Midbrain (tissue), 1 donor: ENCODE measurements around the gene TUFM.
A peak's percentile ranks its signal among the peaks of the same experiment; 100 is the strongest.
"Not testable (repeated sequence)": the region's sequence is repeated elsewhere in the genome, so short reads cannot be mapped to it uniquely, and the experiment has no call there.

Experiments
- DNase-seq: peaks from one replicate; lab custom pipeline; 2025; lab: John Stamatoyannopoulos, UW

The TUFM gene

GRCh38 chr16:28838558-28838918 is 7.6 kb downstream of the TUFM start:
- DNase-seq = no peak

- DNase-seq = no peak
These were observed 8.2 kb downstream of the TUFM start for GRCh38 chr16:28837672-28838557.

- no peak for DNase-seq
These were observed 9.4 kb downstream of the TUFM start for GRCh38 chr16:28836761-28837064.

GRCh38 chr16:28835864-28836760 is 10.0 kb downstream of the TUFM start:
- no peak for DNase-seq

GRCh38 chr16:28834873-28835863 is 11.0 kb downstream of the TUFM start:
- DNase-seq = no peak

GRCh38 chr16:28834349-28834748 is 11.8 kb downstream of the TUFM start:
- DNase-seq = no peak

- DNase-seq = no peak
These were observed 15.6 kb downstream of the TUFM start for GRCh38 chr16:28830531-28830930.

GRCh38 chr16:28829747-28830146 is 16.4 kb downstream of the TUFM start:
- DNase-seq = no peak

- no peak for DNase-seq
These were observed 20.0 kb downstream of the TUFM start for GRCh38 chr16:28826141-28826540.

- DNase-seq = no peak
These were observed 21.5 kb downstream of the TUFM start for GRCh38 chr16:28824717-28824973.

GRCh38 chr16:28823873-28824716 is 22.1 kb downstream of the TUFM start:
- DNase-seq = peak; percentile 92

- no peak for DNase-seq
These were observed 22.8 kb downstream of the TUFM start for GRCh38 chr16:28823291-28823872.

- DNase-seq = peak; percentile 92
These were observed 23.4 kb downstream of the TUFM start, which contains the start of gene ATXN2L for GRCh38 chr16:28822520-28823290. Gene ATXN2L, plus strand, starts transcription at chr16:28822999. Its CDS starts 261 bp downstream, at chr16:28823260.

- DNase-seq = no peak
These were observed 24.2 kb downstream of the TUFM start for GRCh38 chr16:28821874-28822519.

GRCh38 chr16:28820546-28820945 is 25.6 kb downstream of the TUFM start:
- not testable (repeated sequence) for DNase-seq

- no peak for DNase-seq
These were observed 26.1 kb downstream of the TUFM start for GRCh38 chr16:28820016-28820415.

GRCh38 chr16:28807445-28808120 is 38.6 kb downstream of the TUFM start:
- not testable (repeated sequence) for DNase-seq

- DNase-seq = peak; percentile 39
These were observed 43.7 kb downstream of the TUFM start for GRCh38 chr16:28802235-28803019.
